Measurements from ENCODE around the gene CAMK2B. TPM values are rescaled to one million over a fixed set of nuclear protein-coding genes. Genes with fewer than 3 reads are reported as not detected.
A peak's percentile ranks its signal among the peaks of the same experiment; 100 is the strongest.

CAMK2B gene
- total and polyA plus RNA-seq, 2 of the 13 experiments (the other 11 are each of a cell fraction or from before 2014, with no cell fraction given): 0.27 to 0.48 TPM

- Histone ChIP-seq H3K36me3 (replicated peaks in 1 of 2; ENCODE audit: control insufficient read depth in 1 of 2, insufficient read depth in 2 of 2, low read length in 2 of 2) (no peaks in the 10 kb centered on the region), H3K4me1 (ENCODE audit: insufficient read depth, low read length) (no peaks in the 10 kb centered on the region), H3K27me3 (ENCODE audit: control insufficient read depth in 1 of 2, insufficient read depth in 2 of 2, low read length in 2 of 2) (peaks cover 11 to 91% of the 10 kb centered on the region in 2 experiments), H3K4me2 (ENCODE audit: low read depth, low read length) (no peak overlapping the region), H4K20me1 (ENCODE audit: insufficient read depth, low read length) (no peaks in the 10 kb centered on the region), H3K79me2 (ENCODE audit: insufficient read depth, low read length) (no peaks in the 10 kb centered on the region), H3K9me3 (ENCODE audit: low read length) (no peaks in the 10 kb centered on the region), H2AFZ (ENCODE audit: low read length) (no peak overlapping the region), H3K4me3 (replicated peaks in 1 of 3; ENCODE audit: insufficient read depth in 1 of 3, low read depth in 2 of 3, low read length in 3 of 3) (no peak overlapping the region), H3K27ac (ENCODE audit: extremely low read length, insufficient read depth, low read length) (no peak overlapping the region), H3K9ac (ENCODE audit: insufficient read depth, low read depth, low read length) (no peak overlapping the region)
- ChIA-PET CTCF (ENCODE audit: low intra/inter-chr PET ratio, low total read pairs) (no interaction called here), POLR2A (no interaction called here)
- TF ChIP-seq ZNF615 (CRISPR knock-in tag; IDR thresholded peaks at IDR 0.05; ENCODE audit: borderline replicate concordance): no peak
- TF ChIP-seq E2F5 (CRISPR knock-in tag; conservative IDR thresholded peaks at IDR 0.05): no peak
- no peak for TF ChIP-seq ZNF646 (CRISPR knock-in tag; IDR thresholded peaks at IDR 0.05)
- FAIRE-seq (no peak), DNase-seq (ENCODE audit: low spot score) (no peak), ATAC-seq (peak; percentile 44)
- intact Hi-C loops (cut with micrococcal nuclease; ENCODE audit: unreplicated experiment): no loop called here
- WGBS (ENCODE audit: low lambda C conversion rate): 33% methylated on average over 8 of the region's 17 CpGs
- in situ Hi-C loops (cut with HindIII; ENCODE audit: extremely low pct_ligation_motif_present, low pct_unique_long_range_greater_than_20kb): no loop called here
- no TSS peak for BruUV-seq (replicated peaks)
Observed at GRCh38 chr7:44287488-44288380, 37.7 kb downstream of the CAMK2B start.
